Left ventricle myocardium superior (tissue), 1 donor: ENCODE data around the gene NTM. TPM values are rescaled to one million over a fixed set of nuclear protein-coding genes. Genes with fewer than 3 reads are reported as not detected.
"Not testable (repeated sequence)": the region's sequence is repeated elsewhere in the genome, so short reads cannot be mapped to it uniquely, and the experiment has no call there.

Experiments
- ATAC-seq: fragments of 200-7000 bp; cut with Tn5 transposase; one replicate; pipeline ENCODE4 v1.9.1; 2020; ENCODE audit warnings: mild to moderate bottlenecking, moderate library complexity
- DNase-seq: peaks from one replicate; pipeline ENCODE4 v3.0.0-alpha.2; 2020
- intact Hi-C: fragments of 100-400 bp; cut with micrococcal nuclease; formaldehyde crosslinking; loops from one replicate; pipeline ENCODE4 v1.11.0; 2022
- total RNA-seq: library from RNA; stranded (reverse); fragmentation: NEBNext Ultra II Directional; extraction: Animal tissue kit (Norgen Biotek cat#: 25700); gene quantifications from one replicate; pipeline ENCODE4 v1.2.1, GENCODE V29; 2021
- donor health status: DM: no; HTN: yes; CAD: no; lungs with severe emphysema.

NTM gene
- total RNA-seq, 1 donor from 2014 or later: 3.3 TPM

- DNase-seq (no peak), ATAC-seq (no peak)
- intact Hi-C loops: no loop called here
Observed at GRCh38 chr11:132068556-132068955, 698.1 kb downstream of the NTM start.

GRCh38 chr11:132069593-132069992, 699.2 kb downstream of the NTM start:
- intact Hi-C loops, DNase-seq, ATAC-seq: not testable (repeated sequence)

GRCh38 chr11:132070907-132071306, 700.5 kb downstream of the NTM start:
- intact Hi-C loops, ATAC-seq, DNase-seq: not testable (repeated sequence)

GRCh38 chr11:132072044-132072857, 701.8 kb downstream of the NTM start:
- no peak for DNase-seq
- intact Hi-C loops: no loop called here
- ATAC-seq: peak; percentile 85

GRCh38 chr11:132072858-132073211, 702.4 kb downstream of the NTM start:
- ATAC-seq: peak; percentile 89
- intact Hi-C loops: no loop called here
- DNase-seq: no peak

- no peak for ATAC-seq
- no peak for DNase-seq
- intact Hi-C loops: no loop called here
Observed at GRCh38 chr11:132073787-132074186, 703.4 kb downstream of the NTM start.

- DNase-seq (no peak), ATAC-seq (no peak)
- intact Hi-C loops: no loop called here
Observed at GRCh38 chr11:132075447-132075846, 705.0 kb downstream of the NTM start.

- no peak for ATAC-seq
- no peak for DNase-seq
- intact Hi-C loops: no loop called here
Observed at GRCh38 chr11:132077416-132077815, 707.0 kb downstream of the NTM start.

- no peak for ATAC-seq
- intact Hi-C loops: no loop called here
- no peak for DNase-seq
Observed at GRCh38 chr11:132078264-132079076, 708.1 kb downstream of the NTM start.

- no peak for DNase-seq
- ATAC-seq: no peak
- intact Hi-C loops: no loop called here
Observed at GRCh38 chr11:132080127-132080526, 709.7 kb downstream of the NTM start.

- DNase-seq (no peak), ATAC-seq (no peak)
- intact Hi-C loops: no loop called here
Observed at GRCh38 chr11:132082566-132082965, 712.2 kb downstream of the NTM start.

GRCh38 chr11:132084433-132084832, 714.0 kb downstream of the NTM start:
- no peak for ATAC-seq

GRCh38 chr11:132087148-132087547, 716.7 kb downstream of the NTM start:
- DNase-seq (no peak), ATAC-seq (no peak)
- intact Hi-C loops: no loop called here

More at GRCh38 chr11:132084433-132084832, 714.0 kb downstream of the NTM start:
- intact Hi-C loops: no loop called here
- no peak for DNase-seq

- DNase-seq: no peak
- no peak for ATAC-seq
- intact Hi-C loops: no loop called here
Observed at GRCh38 chr11:132088551-132088950, 718.1 kb downstream of the NTM start.

- intact Hi-C loops: no loop called here
- ATAC-seq (no peak), DNase-seq (no peak)
Observed at GRCh38 chr11:132093536-132094259, 723.3 kb downstream of the NTM start.

GRCh38 chr11:132094598-132094997, 724.2 kb downstream of the NTM start:
- DNase-seq: no peak
- intact Hi-C loops: no loop called here
- ATAC-seq: no peak

- intact Hi-C loops: no loop called here
- DNase-seq (no peak), ATAC-seq (no peak)
Observed at GRCh38 chr11:132095230-132096131, 725.1 kb downstream of the NTM start.

- intact Hi-C loops: no loop called here
- DNase-seq (no peak), ATAC-seq (no peak)
Observed at GRCh38 chr11:132096132-132096825, 725.9 kb downstream of the NTM start.
